CD14-positive monocyte (primary cell): Measurements from ENCODE around the gene GLYR1. TPM values are rescaled to one million over a fixed set of nuclear protein-coding genes. Genes with fewer than 3 reads are reported as not detected.

ENCODE experiments used
- DNase-seq, 3 donors: peaks; one replicate each; pipeline ENCODE4 v3.0.0-alpha.2; 2011 to 2022
- H2AFZ ChIP-seq: 2 replicates; pipeline ENCODE4 v1.6.0; 2012; ENCODE audit warnings: mild to moderate bottlenecking, low read depth, low read length, inconsistent platforms; ENCODE audit not compliant: insufficient read depth, poor library complexity, severe bottlenecking
- H3K27ac ChIP-seq, 2 donors: 1 replicate in 1 of 2; 2 replicates in 1 of 2; pipeline ENCODE4 v1.5.1; 2012 to 2013; ENCODE audit warnings: low read length in 2 of 2, control low read depth in 1 of 2, inconsistent platforms in 1 of 2, low read depth in 1 of 2, mild to moderate bottlenecking in 1 of 2
- H3K27me3 ChIP-seq, 2 donors: one replicate each; pipeline versions ENCODE4 v1.6.0 to v1.6.1; 2011 to 2013; ENCODE audit warnings: low read length in 2 of 2; ENCODE audit not compliant: control insufficient read depth in 2 of 2, insufficient read depth in 2 of 2
- H3K36me3 ChIP-seq, 2 donors: replicated peaks in 1 of 2; 1 replicate in 1 of 2; 2 replicates in 1 of 2; pipeline versions ENCODE4 v1.5.1 to v1.6.1; 2012 to 2013; ENCODE audit warnings: low read length in 2 of 2, control low read depth in 1 of 2, inconsistent platforms in 1 of 2, mild to moderate bottlenecking in 1 of 2; ENCODE audit not compliant: insufficient read depth in 2 of 2, control insufficient read depth in 1 of 2
- H3K4me1 ChIP-seq, 2 donors: 1 replicate in 1 of 2; 2 replicates in 1 of 2; pipeline versions ENCODE4 v1.5.1 to v1.6.1; 2012 to 2013; ENCODE audit warnings: low read length in 2 of 2, control low read depth in 1 of 2, inconsistent platforms in 1 of 2, mild to moderate bottlenecking in 1 of 2, moderate library complexity in 1 of 2; ENCODE audit not compliant: insufficient read depth in 2 of 2, control insufficient read depth in 1 of 2
- H3K4me2 ChIP-seq: replicated peaks from 2 replicates; pipeline ENCODE3; 2012; ENCODE audit warnings: low read length, moderate library complexity, mild to moderate bottlenecking; ENCODE audit not compliant: poor library complexity, severe bottlenecking; ENCODE audit errors: extremely low read depth
- H3K4me3 ChIP-seq, 3 experiments: fragments of 200-600 bp in 1 of 3; sonication (generic) in 1 of 3; replicated peaks in 1 of 3; 1 replicate in 2 of 3; 2 replicates in 1 of 3; pipeline ENCODE4 v1.5.1; 2011 to 2013; ENCODE audit warnings: low read length in 3 of 3, mild to moderate bottlenecking in 3 of 3, control low read depth in 2 of 3, low read depth in 2 of 3, inconsistent platforms in 1 of 3, moderate library complexity in 1 of 3
- H3K79me2 ChIP-seq: 2 replicates; pipeline ENCODE4 v1.6.0; 2012; ENCODE audit warnings: mild to moderate bottlenecking, control low read depth, inconsistent platforms, low read length, moderate library complexity; ENCODE audit not compliant: insufficient read depth
- H3K9ac ChIP-seq: 2 replicates; pipeline ENCODE4 v1.6.0; 2017; ENCODE audit warnings: low read length, mild to moderate bottlenecking; ENCODE audit not compliant: insufficient read depth, poor library complexity, severe bottlenecking
- H3K9me3 ChIP-seq, 2 donors: replicated peaks in 1 of 2; 1 replicate in 1 of 2; 2 replicates in 1 of 2; pipeline versions ENCODE4 v1.5.1 to v1.6.1; 2012 to 2013; ENCODE audit warnings: low read length in 2 of 2, control low read depth in 1 of 2; ENCODE audit not compliant: control insufficient read depth in 1 of 2, insufficient read depth in 1 of 2
- H4K20me1 ChIP-seq: 2 replicates; pipeline ENCODE4 v1.6.0; 2012; ENCODE audit warnings: mild to moderate bottlenecking, low read length, control low read depth, moderate library complexity; ENCODE audit not compliant: insufficient read depth
- H3K27ac Mint-ChIP-seq, 7 donors: one replicate each; pipeline ENCODE4 v1.8.0; 2020; ENCODE audit warnings: mild to moderate bottlenecking in 7 of 7, mixed read lengths in 7 of 7, moderate library complexity in 6 of 7, inconsistent platforms in 2 of 7
- H3K27me3 Mint-ChIP-seq, 3 donors: one replicate each; pipeline ENCODE4 v1.8.0; 2021 to 2022; ENCODE audit warnings: low read depth in 3 of 3, mild to moderate bottlenecking in 3 of 3, mixed read lengths in 3 of 3, moderate library complexity in 3 of 3, inconsistent platforms in 1 of 3
- H3K36me3 Mint-ChIP-seq, 2 donors: one replicate each; pipeline ENCODE4 v1.8.0; 2020; ENCODE audit warnings: mixed read lengths in 2 of 2, inconsistent platforms in 1 of 2, mild to moderate bottlenecking in 1 of 2
- H3K4me1 Mint-ChIP-seq: one replicate; pipeline ENCODE4 v1.8.0; 2020; ENCODE audit warnings: mild to moderate bottlenecking, mixed read lengths
- H3K4me3 Mint-ChIP-seq, 2 donors: one replicate each; pipeline ENCODE4 v1.8.0; 2020; ENCODE audit warnings: mild to moderate bottlenecking in 2 of 2, mixed read lengths in 2 of 2, moderate library complexity in 1 of 2
- H3K9me3 Mint-ChIP-seq, 7 donors: one replicate each; pipeline ENCODE4 v1.8.0; 2020 to 2022; ENCODE audit warnings: mixed read lengths in 7 of 7, mild to moderate bottlenecking in 6 of 7, moderate library complexity in 6 of 7, inconsistent platforms in 2 of 7
- WGBS: methylation state at CpG from one replicate; pipeline ENCODE4 v1.1.5; 2013; ENCODE audit warnings: missing lambda C conversion rate; ENCODE audit not compliant: insufficient coverage; 5-methylcytosine and 5-hydroxymethylcytosine counted together
- intact Hi-C, 2 donors: fragments of 100-400 bp; cut with micrococcal nuclease; formaldehyde crosslinking; loops; one replicate each; pipeline versions ENCODE4 v1.15.0 to v1.15.1; 2023
- polyA plus RNA-seq, 3 donors: library from polyadenylated mRNA; depleted of rRNA in 1 of 3; unstranded in 2 of 3; stranded (reverse) in 1 of 3; fragments of 300-500 nt in 2 of 3; fragments of >200 nt in 1 of 3; fragmentation: Illumina TruSeq in 2 of 3; gene quantifications; 1 replicate in 2 of 3; 2 replicates in 1 of 3; pipeline ENCODE4 v1.2.3, GENCODE V29; 2012 to 2021
- TF ChIP-seq, protein P1 (sequence below): fragments of 200-600 bp; IDR thresholded peaks from one replicate; pipeline ENCODE4 v1.8.0; 2022; ENCODE audit warnings: antibody characterized with exemption, mild to moderate bottlenecking

The GLYR1 gene
- polyA plus RNA-seq, 3 donors: 34.2 to 41.9 (median 39.3) TPM

DNA sequence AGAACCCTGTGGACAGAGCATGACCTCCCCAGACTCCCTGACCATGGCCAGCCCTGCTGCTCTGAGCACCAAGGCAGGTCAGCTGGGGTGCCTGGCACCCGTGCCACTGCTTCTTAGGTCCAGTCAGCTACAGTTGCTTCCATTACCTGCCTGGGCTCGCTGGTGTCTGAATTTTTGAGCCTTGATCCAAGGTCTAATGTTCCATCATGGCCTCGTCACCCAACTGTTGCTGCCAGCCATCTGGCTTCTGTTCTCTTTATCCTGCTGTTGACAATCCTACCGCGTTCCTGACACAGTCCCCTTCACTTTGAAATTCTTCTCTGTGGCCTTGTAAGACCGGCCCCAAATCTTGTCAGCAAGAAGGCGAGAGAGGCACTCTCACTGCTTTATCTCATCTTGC is 16.7 kb downstream of the GLYR1 start:
- no peak overlapping the region for H3K4me3 Mint-ChIP-seq

DNA sequence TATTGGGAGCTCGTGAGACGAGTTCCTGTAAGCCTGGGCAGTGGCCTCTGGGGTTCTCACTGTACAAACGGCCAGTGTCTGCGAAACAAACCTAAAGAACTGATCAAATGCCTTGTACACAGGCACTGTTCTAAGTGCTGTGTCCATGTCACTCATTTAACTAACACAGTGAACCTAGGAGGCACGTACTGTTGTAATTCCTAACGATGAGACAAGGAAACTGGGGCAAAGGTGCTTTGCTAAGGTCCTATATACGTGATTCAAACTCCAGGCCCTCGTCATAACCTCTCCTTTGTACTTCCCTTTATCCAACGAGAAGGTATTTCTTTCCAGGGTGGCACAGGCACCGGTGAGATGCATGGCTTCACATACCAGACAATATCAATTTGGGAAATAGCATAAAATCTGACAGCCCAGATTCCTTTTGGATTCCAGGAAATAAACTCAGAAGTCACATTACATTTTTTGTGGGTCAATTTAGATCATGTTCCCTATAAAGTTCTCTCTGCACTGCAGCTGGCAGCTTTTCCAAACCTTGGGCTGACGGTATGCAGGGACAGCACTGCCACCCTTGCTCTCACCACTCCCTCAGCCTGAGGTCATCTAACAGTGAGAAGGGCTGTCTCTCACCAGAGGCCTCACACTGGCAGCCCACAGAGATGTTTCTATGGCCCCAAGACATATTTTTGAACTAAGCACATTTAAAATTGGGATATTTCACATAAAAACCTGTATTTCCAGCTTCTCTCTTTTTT is 18.3 kb downstream of the GLYR1 start:
- no peak overlapping the region for H3K9ac ChIP-seq
- peaks cover 83 to 100% of the 10 kb centered on the region in 2 donors for H3K36me3 Mint-ChIP-seq

More for the DNA sequence above, 16.7 kb downstream of the GLYR1 start:
- no peaks in the 10 kb centered on the region for H3K4me1 ChIP-seq
- no peak for DNase-seq
- H2AFZ ChIP-seq: no peak overlapping the region
- no peaks in the 10 kb centered on the region for H3K27me3 ChIP-seq
- peaks cover 4% of the 10 kb centered on the region for H3K4me1 Mint-ChIP-seq
- H4K20me1 ChIP-seq: peaks cover 55% of the 10 kb centered on the region
- TF ChIP-seq, protein P1, sequence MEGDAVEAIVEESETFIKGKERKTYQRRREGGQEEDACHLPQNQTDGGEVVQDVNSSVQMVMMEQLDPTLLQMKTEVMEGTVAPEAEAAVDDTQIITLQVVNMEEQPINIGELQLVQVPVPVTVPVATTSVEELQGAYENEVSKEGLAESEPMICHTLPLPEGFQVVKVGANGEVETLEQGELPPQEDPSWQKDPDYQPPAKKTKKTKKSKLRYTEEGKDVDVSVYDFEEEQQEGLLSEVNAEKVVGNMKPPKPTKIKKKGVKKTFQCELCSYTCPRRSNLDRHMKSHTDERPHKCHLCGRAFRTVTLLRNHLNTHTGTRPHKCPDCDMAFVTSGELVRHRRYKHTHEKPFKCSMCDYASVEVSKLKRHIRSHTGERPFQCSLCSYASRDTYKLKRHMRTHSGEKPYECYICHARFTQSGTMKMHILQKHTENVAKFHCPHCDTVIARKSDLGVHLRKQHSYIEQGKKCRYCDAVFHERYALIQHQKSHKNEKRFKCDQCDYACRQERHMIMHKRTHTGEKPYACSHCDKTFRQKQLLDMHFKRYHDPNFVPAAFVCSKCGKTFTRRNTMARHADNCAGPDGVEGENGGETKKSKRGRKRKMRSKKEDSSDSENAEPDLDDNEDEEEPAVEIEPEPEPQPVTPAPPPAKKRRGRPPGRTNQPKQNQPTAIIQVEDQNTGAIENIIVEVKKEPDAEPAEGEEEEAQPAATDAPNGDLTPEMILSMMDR: no peak
- no peak overlapping the region for H3K4me3 ChIP-seq
- WGBS: 98% methylated on average over 7 of the region's 7 CpGs
- H3K36me3 Mint-ChIP-seq: peaks cover 77 to 99% of the 10 kb centered on the region in 2 donors
- peaks cover 0 to 2% (median 0%) of the 10 kb centered on the region in 3 donors for H3K27me3 Mint-ChIP-seq
- H3K9me3 ChIP-seq: no peaks in the 10 kb centered on the region
- H3K4me2 ChIP-seq: no peak overlapping the region
- H3K36me3 ChIP-seq: peaks cover 88 to 100% of the 10 kb centered on the region in 2 donors
- H3K9me3 Mint-ChIP-seq: peaks cover 0 to 3% (median 0%) of the 10 kb centered on the region in 7 donors
- H3K79me2 ChIP-seq: peaks cover 23% of the 10 kb centered on the region
- peak overlapping the region in 1 of 2 donors; percentile 14 for H3K27ac ChIP-seq
- intact Hi-C loops: no loop called here
- peak overlapping the region in 1 of 7 donors; percentile 13 for H3K27ac Mint-ChIP-seq
- no peak overlapping the region for H3K9ac ChIP-seq

More for the DNA sequence above, 18.3 kb downstream of the GLYR1 start:
- WGBS: 100% methylated on average over 7 of the region's 11 CpGs
- peaks cover 88 to 100% of the 10 kb centered on the region in 2 donors for H3K36me3 ChIP-seq
- H3K4me3 ChIP-seq: no peak overlapping the region
- H3K27ac Mint-ChIP-seq: no peak overlapping the region
- H3K9me3 Mint-ChIP-seq: peaks cover 0 to 3% (median 0%) of the 10 kb centered on the region in 7 donors
- H3K79me2 ChIP-seq: peaks cover 10% of the 10 kb centered on the region
- no peak overlapping the region for H3K27ac ChIP-seq
- TF ChIP-seq, protein P1: no peak
- H3K4me1 ChIP-seq: no peaks in the 10 kb centered on the region
- H2AFZ ChIP-seq: no peak overlapping the region
- no peak overlapping the region for H3K4me2 ChIP-seq
- H3K27me3 ChIP-seq: no peaks in the 10 kb centered on the region
- H3K4me1 Mint-ChIP-seq: no peaks in the 10 kb centered on the region
- no peak for DNase-seq
- intact Hi-C loops: no loop called here
- no peaks in the 10 kb centered on the region for H3K9me3 ChIP-seq
- no peak overlapping the region for H3K4me3 Mint-ChIP-seq
- H4K20me1 ChIP-seq: peaks cover 48% of the 10 kb centered on the region
- H3K27me3 Mint-ChIP-seq: no peaks in the 10 kb centered on the region
